Liver (tissue), 9 donors: ENCODE results near the gene VDR. TPM values are rescaled to one million over a fixed set of nuclear protein-coding genes. Genes with fewer than 3 reads are reported as not detected.

Source experiments
- DNase-seq: peaks from one replicate; pipeline ENCODE4 v3.0.0-alpha.2; 2017; ENCODE audit warnings: low spot score
- H3K27ac ChIP-seq, 2 donors: one replicate each; pipeline ENCODE4 v1.7.0; 2013; ENCODE audit warnings: inconsistent platforms in 2 of 2, low read length in 2 of 2, control low read depth in 1 of 2, low read depth in 1 of 2, mild to moderate bottlenecking in 1 of 2
- H3K27me3 ChIP-seq, 4 donors: one replicate each; pipeline versions ENCODE4 v1.6.1 to v1.7.0; 2013; ENCODE audit warnings: low read length in 3 of 4, inconsistent platforms in 1 of 4, mild to moderate bottlenecking in 1 of 4, moderate library complexity in 1 of 4; ENCODE audit not compliant: control insufficient read depth in 4 of 4, insufficient read depth in 4 of 4
- H3K36me3 ChIP-seq, 4 donors: one replicate each; pipeline versions ENCODE4 v1.6.1 to v1.7.0; 2013; ENCODE audit warnings: low read length in 3 of 4, mild to moderate bottlenecking in 3 of 4, low read depth in 1 of 4, moderate library complexity in 1 of 4; ENCODE audit not compliant: control insufficient read depth in 4 of 4, insufficient read depth in 3 of 4
- H3K4me1 ChIP-seq, 4 donors: one replicate each; pipeline versions ENCODE4 v1.6.1 to v1.7.0; 2013; ENCODE audit warnings: low read length in 3 of 4, mild to moderate bottlenecking in 3 of 4, moderate library complexity in 1 of 4; ENCODE audit not compliant: control insufficient read depth in 4 of 4, insufficient read depth in 4 of 4
- H3K4me3 ChIP-seq, 3 donors: one replicate each; pipeline versions ENCODE4 v1.6.1 to v1.7.0; 2013; ENCODE audit warnings: low read length in 3 of 3, control low read depth in 1 of 3, low read depth in 1 of 3, mild to moderate bottlenecking in 1 of 3
- H3K9ac ChIP-seq, 2 donors: one replicate each; pipeline ENCODE4 v1.7.0; 2013; ENCODE audit warnings: low read length in 2 of 2, mild to moderate bottlenecking in 2 of 2, moderate library complexity in 2 of 2, control low read depth in 1 of 2, low read depth in 1 of 2
- H3K9me3 ChIP-seq, 4 donors: one replicate each; pipeline versions ENCODE4 v1.6.1 to v1.7.0; 2013; ENCODE audit warnings: low read length in 3 of 4; ENCODE audit not compliant: control insufficient read depth in 4 of 4
- FOXA1 ChIP-seq: IDR thresholded peaks from 2 replicates; pipeline ENCODE4 v1.6.1; 2016; ENCODE audit warnings: antibody characterized with exemption
- FOXA2 ChIP-seq: IDR thresholded peaks from 2 replicates; pipeline ENCODE4 v1.6.1; 2016; ENCODE audit warnings: antibody characterized with exemption
- GABPA ChIP-seq, 2 donors: IDR thresholded peaks in 1 of 2; conservative IDR thresholded peaks in 1 of 2; 2 replicates each; pipeline ENCODE4 v1.6.1; 2016; ENCODE audit warnings: antibody characterized with exemption in 2 of 2, mild to moderate bottlenecking in 1 of 2, moderate library complexity in 1 of 2
- HNF4A ChIP-seq, 2 donors: conservative IDR thresholded peaks; 2 replicates each; pipeline ENCODE4 v1.6.1; 2016; ENCODE audit warnings: antibody characterized with exemption in 2 of 2, mild to moderate bottlenecking in 2 of 2
- HNF4G ChIP-seq: IDR thresholded peaks from 2 replicates; pipeline ENCODE4 v1.6.1; 2016; ENCODE audit warnings: antibody characterized with exemption
- JUND ChIP-seq, 2 donors: IDR thresholded peaks; 2 replicates each; pipeline ENCODE4 v1.6.1; 2016; ENCODE audit warnings: antibody characterized with exemption in 2 of 2
- NR2F2 ChIP-seq: IDR thresholded peaks from 2 replicates; pipeline ENCODE4 v1.6.1; 2016; ENCODE audit warnings: antibody characterized with exemption
- RAD21 ChIP-seq, 2 donors: IDR thresholded peaks; 2 replicates each; pipeline ENCODE4 v1.6.1; 2016; ENCODE audit warnings: antibody characterized with exemption in 2 of 2, mild to moderate bottlenecking in 2 of 2
- RXRA ChIP-seq, 2 donors: IDR thresholded peaks; 2 replicates each; pipeline ENCODE4 v1.6.1; 2017 to 2018; ENCODE audit warnings: antibody characterized with exemption in 2 of 2, mild to moderate bottlenecking in 1 of 2
- TAF1 ChIP-seq: conservative IDR thresholded peaks from 2 replicates; pipeline ENCODE4 v1.6.1; 2016; ENCODE audit warnings: antibody characterized with exemption, mild to moderate bottlenecking
- YY1 ChIP-seq: IDR thresholded peaks from 2 replicates; pipeline ENCODE4 v1.6.1; 2016; ENCODE audit warnings: antibody characterized with exemption, mild to moderate bottlenecking
- WGBS: extraction: QIAGEN DNeasy Blood & Tissue Kit; methylation state at CpG from one replicate; pipeline ENCODE4 v1.1.7; 2013; 5-methylcytosine and 5-hydroxymethylcytosine counted together
- polyA plus RNA-seq, 2 donors: library from polyadenylated mRNA; stranded (reverse) in 1 of 2; unstranded in 1 of 2; fragments of 200-250 nt in 1 of 2; fragments of >200 nt in 1 of 2; fragmentation: Nextera tagmentation in 1 of 2; extraction: Ambion mirVana in 1 of 2; gene quantifications; one replicate each; pipeline versions ENCODE4 v1.2.1 to v1.2.3, GENCODE V29; 2013 to 2015
- total RNA-seq, 2 donors: library from RNA; depleted of rRNA; stranded (reverse); fragments of >200 nt; gene quantifications; one replicate each; pipeline ENCODE4 v1.2.3, GENCODE V29; 2014
- TF ChIP-seq, protein P1 (sequence below): fragments of 150-350 bp; IDR thresholded peaks from 2 replicates; pipeline ENCODE4 v1.5.1; 2017; ENCODE audit warnings: improper control_type of control experiment, low read depth, low read length; ENCODE audit not compliant: missing input control
- TF ChIP-seq, protein P2 (sequence below): IDR thresholded peaks from 2 replicates; pipeline ENCODE4 v1.6.1; 2016; ENCODE audit warnings: antibody characterized with exemption, mild to moderate bottlenecking
- TF ChIP-seq, protein P3 (sequence below): IDR thresholded peaks from 2 replicates; pipeline ENCODE4 v1.6.1; 2016; ENCODE audit warnings: antibody characterized with exemption
- TF ChIP-seq, protein P4 (sequence below): IDR thresholded peaks from 2 replicates; pipeline ENCODE4 v1.6.1; 2016; ENCODE audit warnings: antibody characterized with exemption
- TF ChIP-seq, protein P5 (sequence below): IDR thresholded peaks from 2 replicates; pipeline ENCODE4 v1.6.1; 2016; ENCODE audit warnings: antibody characterized with exemption
- donor health status: healthy.
- donor health status: healthy.
- donor health status: healthy.
- donor health status: healthy.
- donor health status: healthy.

The VDR gene
- total and polyA plus RNA-seq, 4 donors, result 0.25 to 0.47 (median 0.35) TPM

DNA sequence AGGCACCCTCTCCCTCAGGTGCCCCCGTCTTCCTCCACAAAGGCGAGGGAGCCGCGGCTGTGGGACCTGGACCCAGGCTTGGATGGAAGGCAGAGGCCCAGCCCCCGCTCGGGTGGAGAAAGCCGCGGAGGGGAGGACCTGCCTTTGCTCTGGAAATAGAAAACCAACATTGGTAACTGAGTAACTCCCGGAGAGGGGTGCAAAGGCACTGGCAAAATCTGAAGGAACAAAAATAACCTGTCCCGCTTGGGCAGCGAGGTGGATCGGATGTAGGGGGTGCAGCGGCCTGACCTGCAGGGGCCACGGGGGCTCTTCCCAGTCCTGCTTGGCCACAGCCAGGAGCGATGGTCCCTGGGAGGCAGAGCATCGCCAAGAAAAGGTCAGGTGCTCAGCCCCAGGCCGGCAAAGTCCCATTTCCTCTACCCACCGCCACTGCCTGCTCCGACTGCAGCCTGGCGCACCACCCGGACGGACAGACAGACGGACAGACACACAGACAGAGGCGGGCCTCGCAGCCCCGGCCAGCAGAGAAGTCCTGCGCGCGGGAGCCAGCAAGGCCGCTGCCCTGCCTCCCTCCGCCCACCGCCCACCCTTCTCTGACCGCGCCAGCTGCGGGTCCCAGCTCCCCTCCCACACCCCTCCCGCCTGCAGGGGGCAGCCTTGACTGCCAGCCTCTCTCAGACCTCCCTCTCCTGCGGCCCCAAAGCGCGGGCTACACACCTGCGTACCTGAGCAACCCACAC, 37.2 kb upstream of the VDR start:
- Histone ChIP-seq H3K9ac (no peak overlapping the region), H3K36me3 (no peaks in the 10 kb centered on the region), H3K27me3 (no peaks in the 10 kb centered on the region), H3K9me3 (no peaks in the 10 kb centered on the region), H3K4me3 (no peak overlapping the region), H3K4me1 (no peaks in the 10 kb centered on the region), H3K27ac (no peak overlapping the region)
- DNase-seq, result peak; percentile 68
- no peak for TF ChIP-seq NR2F2
- TF ChIP-seq JUND (IDR thresholded peaks at IDR 0.05), result no peak
- TF ChIP-seq, protein P1, sequence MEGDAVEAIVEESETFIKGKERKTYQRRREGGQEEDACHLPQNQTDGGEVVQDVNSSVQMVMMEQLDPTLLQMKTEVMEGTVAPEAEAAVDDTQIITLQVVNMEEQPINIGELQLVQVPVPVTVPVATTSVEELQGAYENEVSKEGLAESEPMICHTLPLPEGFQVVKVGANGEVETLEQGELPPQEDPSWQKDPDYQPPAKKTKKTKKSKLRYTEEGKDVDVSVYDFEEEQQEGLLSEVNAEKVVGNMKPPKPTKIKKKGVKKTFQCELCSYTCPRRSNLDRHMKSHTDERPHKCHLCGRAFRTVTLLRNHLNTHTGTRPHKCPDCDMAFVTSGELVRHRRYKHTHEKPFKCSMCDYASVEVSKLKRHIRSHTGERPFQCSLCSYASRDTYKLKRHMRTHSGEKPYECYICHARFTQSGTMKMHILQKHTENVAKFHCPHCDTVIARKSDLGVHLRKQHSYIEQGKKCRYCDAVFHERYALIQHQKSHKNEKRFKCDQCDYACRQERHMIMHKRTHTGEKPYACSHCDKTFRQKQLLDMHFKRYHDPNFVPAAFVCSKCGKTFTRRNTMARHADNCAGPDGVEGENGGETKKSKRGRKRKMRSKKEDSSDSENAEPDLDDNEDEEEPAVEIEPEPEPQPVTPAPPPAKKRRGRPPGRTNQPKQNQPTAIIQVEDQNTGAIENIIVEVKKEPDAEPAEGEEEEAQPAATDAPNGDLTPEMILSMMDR, result peak; percentile 33
- WGBS, result 30% methylated on average over 40 of the region's 40 CpGs

DNA sequence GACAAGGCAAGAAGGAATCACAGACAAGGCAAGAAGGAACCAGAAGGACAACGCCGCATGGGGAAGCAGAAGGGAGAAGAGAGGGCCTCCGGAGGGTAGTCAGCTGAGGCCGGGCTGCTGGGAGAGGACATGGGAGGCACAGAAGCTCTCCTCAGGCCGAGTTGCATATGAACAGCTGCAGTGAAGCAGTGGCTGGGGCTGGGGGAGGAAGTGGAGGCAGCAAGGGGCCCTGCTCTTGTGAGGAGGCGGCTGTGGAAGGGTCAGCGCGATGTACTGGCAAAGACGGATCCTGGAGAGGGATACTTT, 36.6 kb upstream of the VDR start:
- no peaks in the 10 kb centered on the region for H3K9me3 ChIP-seq
- 89% methylated on average over 9 of the region's 9 CpGs for WGBS
- H3K4me3 ChIP-seq, result no peak overlapping the region
- H3K9ac ChIP-seq, result no peak overlapping the region
- no peaks in the 10 kb centered on the region for H3K27me3 ChIP-seq
- DNase-seq, result no peak
- no peak overlapping the region for H3K27ac ChIP-seq
- TF ChIP-seq GABPA (IDR thresholded peaks at IDR 0.05 in 1 of 2, conservative IDR thresholded peaks at IDR 0.05 in 1 of 2), result no peak
- TF ChIP-seq, protein P2, sequence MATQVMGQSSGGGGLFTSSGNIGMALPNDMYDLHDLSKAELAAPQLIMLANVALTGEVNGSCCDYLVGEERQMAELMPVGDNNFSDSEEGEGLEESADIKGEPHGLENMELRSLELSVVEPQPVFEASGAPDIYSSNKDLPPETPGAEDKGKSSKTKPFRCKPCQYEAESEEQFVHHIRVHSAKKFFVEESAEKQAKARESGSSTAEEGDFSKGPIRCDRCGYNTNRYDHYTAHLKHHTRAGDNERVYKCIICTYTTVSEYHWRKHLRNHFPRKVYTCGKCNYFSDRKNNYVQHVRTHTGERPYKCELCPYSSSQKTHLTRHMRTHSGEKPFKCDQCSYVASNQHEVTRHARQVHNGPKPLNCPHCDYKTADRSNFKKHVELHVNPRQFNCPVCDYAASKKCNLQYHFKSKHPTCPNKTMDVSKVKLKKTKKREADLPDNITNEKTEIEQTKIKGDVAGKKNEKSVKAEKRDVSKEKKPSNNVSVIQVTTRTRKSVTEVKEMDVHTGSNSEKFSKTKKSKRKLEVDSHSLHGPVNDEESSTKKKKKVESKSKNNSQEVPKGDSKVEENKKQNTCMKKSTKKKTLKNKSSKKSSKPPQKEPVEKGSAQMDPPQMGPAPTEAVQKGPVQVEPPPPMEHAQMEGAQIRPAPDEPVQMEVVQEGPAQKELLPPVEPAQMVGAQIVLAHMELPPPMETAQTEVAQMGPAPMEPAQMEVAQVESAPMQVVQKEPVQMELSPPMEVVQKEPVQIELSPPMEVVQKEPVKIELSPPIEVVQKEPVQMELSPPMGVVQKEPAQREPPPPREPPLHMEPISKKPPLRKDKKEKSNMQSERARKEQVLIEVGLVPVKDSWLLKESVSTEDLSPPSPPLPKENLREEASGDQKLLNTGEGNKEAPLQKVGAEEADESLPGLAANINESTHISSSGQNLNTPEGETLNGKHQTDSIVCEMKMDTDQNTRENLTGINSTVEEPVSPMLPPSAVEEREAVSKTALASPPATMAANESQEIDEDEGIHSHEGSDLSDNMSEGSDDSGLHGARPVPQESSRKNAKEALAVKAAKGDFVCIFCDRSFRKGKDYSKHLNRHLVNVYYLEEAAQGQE, result no peak
- TF ChIP-seq YY1, result no peak
- TF ChIP-seq, protein P3, sequence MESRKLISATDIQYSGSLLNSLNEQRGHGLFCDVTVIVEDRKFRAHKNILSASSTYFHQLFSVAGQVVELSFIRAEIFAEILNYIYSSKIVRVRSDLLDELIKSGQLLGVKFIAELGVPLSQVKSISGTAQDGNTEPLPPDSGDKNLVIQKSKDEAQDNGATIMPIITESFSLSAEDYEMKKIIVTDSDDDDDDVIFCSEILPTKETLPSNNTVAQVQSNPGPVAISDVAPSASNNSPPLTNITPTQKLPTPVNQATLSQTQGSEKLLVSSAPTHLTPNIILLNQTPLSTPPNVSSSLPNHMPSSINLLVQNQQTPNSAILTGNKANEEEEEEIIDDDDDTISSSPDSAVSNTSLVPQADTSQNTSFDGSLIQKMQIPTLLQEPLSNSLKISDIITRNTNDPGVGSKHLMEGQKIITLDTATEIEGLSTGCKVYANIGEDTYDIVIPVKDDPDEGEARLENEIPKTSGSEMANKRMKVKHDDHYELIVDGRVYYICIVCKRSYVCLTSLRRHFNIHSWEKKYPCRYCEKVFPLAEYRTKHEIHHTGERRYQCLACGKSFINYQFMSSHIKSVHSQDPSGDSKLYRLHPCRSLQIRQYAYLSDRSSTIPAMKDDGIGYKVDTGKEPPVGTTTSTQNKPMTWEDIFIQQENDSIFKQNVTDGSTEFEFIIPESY, result no peak
- H3K4me1 ChIP-seq, result no peaks in the 10 kb centered on the region
- H3K36me3 ChIP-seq, result no peaks in the 10 kb centered on the region

DNA sequence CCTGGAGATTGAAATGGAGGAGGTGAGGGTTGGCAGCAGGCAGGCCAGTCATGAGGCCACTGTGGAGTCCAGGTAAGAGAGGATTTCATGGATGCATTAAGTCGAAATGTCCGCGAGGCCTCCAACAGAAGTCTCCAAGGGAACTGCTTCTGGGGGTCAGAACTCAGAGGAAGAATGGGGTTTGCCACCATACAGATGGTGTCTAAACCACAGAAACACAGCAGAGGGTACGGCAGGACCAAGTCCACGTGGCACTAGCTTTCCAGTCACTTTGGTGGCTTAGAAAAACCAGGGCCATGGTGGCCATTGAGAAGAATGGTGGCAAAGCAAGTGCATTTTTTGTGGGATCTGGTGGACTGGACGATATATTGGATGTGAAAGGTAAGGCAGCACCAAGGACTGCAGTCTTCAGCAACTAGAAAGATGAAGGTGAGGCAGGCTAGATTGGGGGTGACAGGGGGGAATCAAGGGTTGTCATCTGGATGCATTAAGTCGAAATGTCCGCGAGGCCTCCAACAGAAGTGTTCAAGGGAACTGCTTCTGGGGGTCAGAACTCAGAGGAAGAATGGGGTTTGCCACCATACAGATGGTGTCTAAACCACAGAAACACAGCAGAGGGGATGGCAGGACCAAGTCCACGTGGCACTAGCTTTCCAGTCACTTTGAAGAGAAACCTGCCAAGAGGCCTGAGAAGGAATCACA, 36.1 kb upstream of the VDR start:
- WGBS, result 95% methylated on average over 10 of the region's 10 CpGs
- no peaks in the 10 kb centered on the region for H3K9me3 ChIP-seq
- no peak for DNase-seq
- no peaks in the 10 kb centered on the region for H3K4me1 ChIP-seq
- H3K27me3 ChIP-seq, result no peaks in the 10 kb centered on the region
- H3K27ac ChIP-seq, result no peak overlapping the region
- H3K9ac ChIP-seq, result no peak overlapping the region
- H3K4me3 ChIP-seq, result no peak overlapping the region
- H3K36me3 ChIP-seq, result no peaks in the 10 kb centered on the region
- TF ChIP-seq HNF4A (conservative IDR thresholded peaks at IDR 0.05) (no peak), RAD21 (IDR thresholded peaks at IDR 0.05) (no peak), FOXA2 (no peak), NR2F2 (no peak), RXRA (IDR thresholded peaks at IDR 0.05) (no peak), FOXA1 (no peak), TAF1 (no peak), JUND (IDR thresholded peaks at IDR 0.05) (no peak), GABPA (IDR thresholded peaks at IDR 0.05 in 1 of 2, conservative IDR thresholded peaks at IDR 0.05 in 1 of 2) (no peak), HNF4G (no peak)
- TF ChIP-seq, protein P4, sequence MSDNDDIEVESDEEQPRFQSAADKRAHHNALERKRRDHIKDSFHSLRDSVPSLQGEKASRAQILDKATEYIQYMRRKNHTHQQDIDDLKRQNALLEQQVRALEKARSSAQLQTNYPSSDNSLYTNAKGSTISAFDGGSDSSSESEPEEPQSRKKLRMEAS, result no peak
- TF ChIP-seq, protein P5, sequence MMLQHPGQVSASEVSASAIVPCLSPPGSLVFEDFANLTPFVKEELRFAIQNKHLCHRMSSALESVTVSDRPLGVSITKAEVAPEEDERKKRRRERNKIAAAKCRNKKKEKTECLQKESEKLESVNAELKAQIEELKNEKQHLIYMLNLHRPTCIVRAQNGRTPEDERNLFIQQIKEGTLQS, result no peak
